GM13977 (cell line): Measurements from ENCODE around the gene RARG.
"Not testable (repeated sequence)": the region's sequence is repeated elsewhere in the genome, so short reads cannot be mapped to it uniquely, and the experiment has no call there.

Experiments
- DNase-seq: peaks from one replicate; pipeline ENCODE4 v3.0.0; 2012; ENCODE audit warnings: low spot score
- in situ Hi-C: fragments of 300-500 bp; cut with MboI; formaldehyde crosslinking; loops from one replicate; pipeline ENCODE4 v1.12.0; 2022; ENCODE audit warnings: low sequenced_read_pairs, low pct_unique_long_range_greater_than_20kb, mixed read lengths, inconsistent platforms; ENCODE audit not compliant: unreplicated experiment
- TF ChIP-seq, protein P1 (sequence below): IDR thresholded peaks from 2 replicates; pipeline ENCODE4 v1.5.1; 2012; ENCODE audit warnings: mild to moderate bottlenecking, control low read depth; ENCODE audit not compliant: insufficient read depth; ENCODE audit errors: extremely low read depth, missing control alignments

RARG gene

DNA sequence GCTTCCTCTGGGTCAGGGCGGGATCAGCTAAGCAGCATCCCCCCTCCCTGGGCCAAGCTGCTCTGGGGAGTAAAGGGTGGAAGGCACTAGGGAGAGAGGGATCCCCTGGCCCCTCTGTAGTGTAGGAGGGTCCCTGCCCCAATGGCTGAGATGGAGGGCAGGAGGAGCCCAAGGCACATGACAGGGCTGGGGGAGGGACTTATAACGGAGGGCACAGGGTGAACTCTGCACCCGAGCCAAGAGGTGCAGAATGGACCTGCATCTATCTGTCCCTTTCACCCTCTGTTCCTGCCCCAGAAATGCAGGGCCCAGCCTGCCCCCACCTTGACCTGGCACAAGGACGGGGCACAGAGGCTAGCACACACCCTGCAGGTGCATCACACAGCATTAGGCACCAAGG is 21.2 kb downstream of the RARG start:
- TF ChIP-seq, protein P1, sequence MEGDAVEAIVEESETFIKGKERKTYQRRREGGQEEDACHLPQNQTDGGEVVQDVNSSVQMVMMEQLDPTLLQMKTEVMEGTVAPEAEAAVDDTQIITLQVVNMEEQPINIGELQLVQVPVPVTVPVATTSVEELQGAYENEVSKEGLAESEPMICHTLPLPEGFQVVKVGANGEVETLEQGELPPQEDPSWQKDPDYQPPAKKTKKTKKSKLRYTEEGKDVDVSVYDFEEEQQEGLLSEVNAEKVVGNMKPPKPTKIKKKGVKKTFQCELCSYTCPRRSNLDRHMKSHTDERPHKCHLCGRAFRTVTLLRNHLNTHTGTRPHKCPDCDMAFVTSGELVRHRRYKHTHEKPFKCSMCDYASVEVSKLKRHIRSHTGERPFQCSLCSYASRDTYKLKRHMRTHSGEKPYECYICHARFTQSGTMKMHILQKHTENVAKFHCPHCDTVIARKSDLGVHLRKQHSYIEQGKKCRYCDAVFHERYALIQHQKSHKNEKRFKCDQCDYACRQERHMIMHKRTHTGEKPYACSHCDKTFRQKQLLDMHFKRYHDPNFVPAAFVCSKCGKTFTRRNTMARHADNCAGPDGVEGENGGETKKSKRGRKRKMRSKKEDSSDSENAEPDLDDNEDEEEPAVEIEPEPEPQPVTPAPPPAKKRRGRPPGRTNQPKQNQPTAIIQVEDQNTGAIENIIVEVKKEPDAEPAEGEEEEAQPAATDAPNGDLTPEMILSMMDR, result no peak
- DNase-seq, result no peak
- in situ Hi-C loops, result no loop called here

DNA sequence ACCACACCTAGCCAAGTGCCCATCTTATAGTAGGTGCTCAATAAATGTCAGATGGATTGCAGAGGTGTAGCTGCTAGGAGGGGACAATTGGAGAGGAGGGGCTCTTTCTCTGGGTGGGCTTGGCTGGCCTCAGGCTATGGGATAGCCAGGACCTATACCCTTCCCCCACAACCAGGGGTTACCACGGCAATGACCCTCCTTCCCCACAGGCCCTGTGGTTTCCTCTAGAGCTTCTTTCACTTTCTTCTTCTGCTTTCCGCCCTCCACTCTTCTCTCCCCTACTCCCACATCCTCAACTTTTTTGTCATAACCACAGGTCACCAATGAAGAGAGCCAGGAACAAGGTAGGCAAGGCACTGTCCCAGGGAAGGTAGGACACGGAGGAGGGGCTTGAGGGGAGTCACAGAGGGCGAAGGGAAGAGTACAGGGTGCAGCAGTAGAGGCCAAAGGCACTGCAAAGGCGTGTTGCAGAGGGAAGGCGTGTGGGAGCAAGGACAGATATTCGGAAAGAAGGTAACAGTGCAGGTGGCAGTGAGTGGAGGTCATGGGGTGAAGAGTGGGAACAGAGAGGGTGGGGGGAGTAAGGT is 23.0 kb downstream of the RARG start:
- in situ Hi-C loops, result no loop called here
- DNase-seq, result peak; percentile 69

DNA sequence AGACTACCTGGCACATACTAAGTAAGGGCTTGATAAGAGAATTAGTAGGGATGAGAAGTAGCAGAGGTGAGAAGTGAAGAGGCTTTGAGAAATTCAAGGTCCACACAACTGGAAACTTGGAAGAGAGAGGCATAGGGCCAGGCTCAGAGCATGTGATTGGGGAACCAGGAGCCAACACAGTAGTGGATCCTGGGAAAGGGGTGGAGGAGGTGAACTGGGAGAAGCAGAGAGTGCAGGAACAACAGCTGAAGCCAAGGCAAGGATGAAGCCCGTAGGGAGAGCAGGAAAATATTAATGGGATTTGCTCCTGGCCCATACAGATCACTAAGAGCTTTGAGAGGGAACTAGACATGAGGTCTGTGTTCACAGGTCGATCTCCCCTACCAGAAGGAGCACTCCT is 23.6 kb downstream of the RARG start:
- TF ChIP-seq, protein P1, result no peak
- no peak for DNase-seq
- in situ Hi-C loops, result no loop called here

More for the DNA sequence above, 23.0 kb downstream of the RARG start:
- TF ChIP-seq, protein P1, result no peak

DNA sequence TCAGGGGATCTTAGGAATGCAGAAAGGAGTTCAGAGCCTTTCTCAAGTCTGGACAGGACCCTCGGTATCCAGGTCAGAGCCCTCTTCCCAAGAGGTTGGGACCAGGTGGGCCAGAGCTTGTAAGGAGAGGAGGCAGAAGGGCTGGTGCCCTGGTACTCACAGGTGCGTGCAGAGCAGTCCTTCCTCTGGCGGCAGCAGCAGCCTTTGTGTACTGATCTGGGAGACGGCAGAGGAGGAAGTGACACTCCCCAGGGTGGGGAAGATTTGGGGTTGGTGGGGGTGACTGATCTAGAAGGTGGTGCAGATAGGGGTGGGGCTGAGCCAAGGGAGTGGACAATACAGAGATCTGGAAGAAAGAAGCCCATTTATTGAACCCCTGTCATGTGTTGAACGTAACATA is 25.0 kb downstream of the RARG start, which contains the start of gene ITGB7:
ITGB7 (minus strand) TSS at position 210 of the 400 bp plus-strand sequence. CDS start 6,808 bp downstream, outside the sequence.
- in situ Hi-C loops, result no loop called here
- peak; percentile 78 for DNase-seq
- TF ChIP-seq, protein P1, result no peak

DNA sequence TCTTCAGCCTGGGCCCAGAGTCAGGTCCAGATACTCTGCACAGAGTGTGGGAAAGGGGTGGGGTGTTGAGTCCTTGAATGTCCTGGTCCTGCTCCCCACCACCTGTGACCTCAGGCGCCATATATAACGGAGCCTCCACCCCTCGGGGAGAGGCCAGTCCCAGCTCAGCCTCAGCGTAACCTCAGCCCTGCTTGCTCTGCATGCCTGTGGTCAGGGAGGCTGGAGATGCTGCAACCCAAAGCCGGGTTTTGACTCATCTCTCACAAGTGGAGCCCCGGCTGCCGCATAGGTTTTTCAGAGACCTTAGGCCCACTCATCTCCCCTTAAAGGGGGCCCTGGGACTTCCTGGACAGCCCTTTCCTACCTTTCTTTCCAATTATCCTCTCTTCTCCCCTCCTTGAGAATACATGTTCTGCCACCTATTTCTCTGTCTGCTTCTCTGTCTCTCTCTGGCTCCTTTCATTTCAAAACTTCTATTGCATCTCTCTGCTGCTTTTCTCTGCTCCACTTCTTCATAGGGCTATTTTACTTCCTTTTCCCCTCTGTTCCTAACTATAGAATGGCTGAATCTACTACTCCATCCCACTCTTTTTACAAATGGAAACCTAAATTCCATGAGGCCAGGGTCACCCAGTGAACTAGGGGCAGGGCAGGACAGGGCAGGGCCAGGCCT is 26.1 kb downstream of the RARG start:
- in situ Hi-C loops, result no loop called here
- DNase-seq, result peak; percentile 83
- TF ChIP-seq, protein P1, result no peak

DNA sequence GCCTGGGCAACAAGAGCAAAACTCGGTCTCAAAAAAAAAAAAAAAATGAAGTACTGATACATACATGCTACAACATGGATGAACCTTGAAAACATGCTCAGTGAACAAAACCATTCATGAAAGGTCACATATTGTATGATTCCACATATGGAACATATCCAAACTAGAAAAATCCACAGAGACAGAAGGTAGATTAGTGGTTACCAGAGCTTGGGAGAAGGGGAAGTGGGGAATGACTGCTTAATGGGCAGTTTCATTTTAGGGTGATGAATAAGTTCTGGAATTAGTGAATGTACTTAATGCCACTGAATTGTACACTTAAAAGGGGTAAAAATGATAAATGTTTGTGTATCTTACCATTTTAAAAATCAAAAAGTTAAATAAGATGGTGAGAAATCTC is 27.7 kb downstream of the RARG start:
- in situ Hi-C loops, result no loop called here
- TF ChIP-seq, protein P1, result no peak
- no peak for DNase-seq

DNA sequence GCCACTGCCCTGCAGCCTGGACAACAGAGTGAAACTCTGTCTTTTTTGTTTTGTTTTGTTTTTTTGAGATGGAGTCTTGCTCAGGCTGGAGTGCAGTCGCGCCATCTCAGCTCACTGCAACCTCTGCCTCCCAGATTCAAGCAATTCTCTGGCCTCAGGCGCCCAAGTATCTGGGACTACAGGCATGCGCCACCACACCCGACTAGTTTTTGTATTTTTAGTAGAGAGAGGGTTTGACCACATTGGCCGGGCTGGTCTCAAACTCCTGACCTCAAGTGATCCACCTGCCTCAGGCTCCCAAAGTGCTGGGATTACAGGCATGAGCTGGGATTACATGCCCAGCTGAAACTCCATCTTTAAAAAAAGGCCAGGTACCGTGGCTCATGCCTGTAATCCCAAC is 29.7 kb downstream of the RARG start:
- in situ Hi-C loops, DNase-seq: not testable (repeated sequence)
